ENCODE results near the gene ZCCHC10.
"Not testable (repeated sequence)": the region's sequence is repeated elsewhere in the genome, so short reads cannot be mapped to it uniquely, and the experiment has no call there.

The ZCCHC10 gene

GRCh38 chr5:133019471-133019870, 6.9 kb downstream of the ZCCHC10 start:
- H3K9ac ChIP-seq (ENCODE audit: low read depth in 1 of 2, low read length in 2 of 2); H3K4me3 ChIP-seq (ENCODE audit: low read length in 2 of 2); H3K27ac ChIP-seq (ENCODE audit: low read depth in 2 of 2, low read length in 2 of 2); H3K27me3 ChIP-seq (ENCODE audit: control insufficient read depth in 2 of 2, insufficient read depth in 2 of 2, low read length in 2 of 2); H3K9me3 ChIP-seq (ENCODE audit: control insufficient read depth in 2 of 2, low read length in 2 of 2); H3K4me1 ChIP-seq (ENCODE audit: control insufficient read depth in 2 of 2, insufficient read depth in 2 of 2, low read length in 2 of 2): not testable (repeated sequence)
- peaks cover 12% of the 10 kb centered on the region in 2 donors for H3K36me3 ChIP-seq (ENCODE audit: control insufficient read depth in 2 of 2, insufficient read depth in 2 of 2, low read length in 2 of 2)

GRCh38 chr5:133017964-133018363, 8.4 kb downstream of the ZCCHC10 start:
- Histone ChIP-seq H3K4me1 (ENCODE audit: control insufficient read depth in 2 of 2, insufficient read depth in 2 of 2, low read length in 2 of 2) (no peaks in the 10 kb centered on the region), H3K36me3 (ENCODE audit: control insufficient read depth in 2 of 2, insufficient read depth in 2 of 2, low read length in 2 of 2) (peaks cover 9 to 12% of the 10 kb centered on the region in 2 donors), H3K9me3 (ENCODE audit: control insufficient read depth in 2 of 2, low read length in 2 of 2) (no peaks in the 10 kb centered on the region), H3K27me3 (ENCODE audit: control insufficient read depth in 2 of 2, insufficient read depth in 2 of 2, low read length in 2 of 2) (no peaks in the 10 kb centered on the region), H3K4me3 (ENCODE audit: low read length in 2 of 2) (no peak overlapping the region), H3K27ac (ENCODE audit: low read depth in 2 of 2, low read length in 2 of 2) (peak overlapping the region in 1 of 2 donors; percentile 66), H3K9ac (ENCODE audit: low read depth in 1 of 2, low read length in 2 of 2) (no peak overlapping the region)

- Histone ChIP-seq H3K36me3 (ENCODE audit: control insufficient read depth in 2 of 2, insufficient read depth in 2 of 2, low read length in 2 of 2) (peaks cover 6 to 12% of the 10 kb centered on the region in 2 donors), H3K9ac (ENCODE audit: low read depth in 1 of 2, low read length in 2 of 2) (no peak overlapping the region)
Measured at GRCh38 chr5:133015466-133015865, 10.9 kb downstream of the ZCCHC10 start.

GRCh38 chr5:133008455-133008854, 17.9 kb downstream of the ZCCHC10 start:
- not testable (repeated sequence) for H3K27me3 ChIP-seq (ENCODE audit: control insufficient read depth in 2 of 2, insufficient read depth in 2 of 2, low read length in 2 of 2); H3K36me3 ChIP-seq (ENCODE audit: control insufficient read depth in 2 of 2, insufficient read depth in 2 of 2, low read length in 2 of 2); H3K9ac ChIP-seq (ENCODE audit: low read depth in 1 of 2, low read length in 2 of 2); H3K9me3 ChIP-seq (ENCODE audit: control insufficient read depth in 2 of 2, low read length in 2 of 2); H3K27ac ChIP-seq (ENCODE audit: low read depth in 2 of 2, low read length in 2 of 2); H3K4me1 ChIP-seq (ENCODE audit: control insufficient read depth in 2 of 2, insufficient read depth in 2 of 2, low read length in 2 of 2); H3K4me3 ChIP-seq (ENCODE audit: low read length in 2 of 2)

More at GRCh38 chr5:133015466-133015865, 10.9 kb downstream of the ZCCHC10 start:
- H3K9me3 ChIP-seq (ENCODE audit: control insufficient read depth in 2 of 2, low read length in 2 of 2) = no peaks in the 10 kb centered on the region
- H3K27ac ChIP-seq (ENCODE audit: low read depth in 2 of 2, low read length in 2 of 2) = no peak overlapping the region
- H3K4me3 ChIP-seq (ENCODE audit: low read length in 2 of 2) = no peak overlapping the region
- no peaks in the 10 kb centered on the region for H3K4me1 ChIP-seq (ENCODE audit: control insufficient read depth in 2 of 2, insufficient read depth in 2 of 2, low read length in 2 of 2)
- no peaks in the 10 kb centered on the region for H3K27me3 ChIP-seq (ENCODE audit: control insufficient read depth in 2 of 2, insufficient read depth in 2 of 2, low read length in 2 of 2)

- no peak overlapping the region for H3K27ac ChIP-seq (ENCODE audit: low read depth in 2 of 2, low read length in 2 of 2)
- no peak overlapping the region for H3K9ac ChIP-seq (ENCODE audit: low read depth in 1 of 2, low read length in 2 of 2)
- no peaks in the 10 kb centered on the region for H3K4me1 ChIP-seq (ENCODE audit: control insufficient read depth in 2 of 2, insufficient read depth in 2 of 2, low read length in 2 of 2)
- no peaks in the 10 kb centered on the region for H3K27me3 ChIP-seq (ENCODE audit: control insufficient read depth in 2 of 2, insufficient read depth in 2 of 2, low read length in 2 of 2)
- no peak overlapping the region for H3K4me3 ChIP-seq (ENCODE audit: low read length in 2 of 2)
- H3K36me3 ChIP-seq (ENCODE audit: control insufficient read depth in 2 of 2, insufficient read depth in 2 of 2, low read length in 2 of 2) = peaks cover 10 to 12% of the 10 kb centered on the region in 2 donors
- no peaks in the 10 kb centered on the region for H3K9me3 ChIP-seq (ENCODE audit: control insufficient read depth in 2 of 2, low read length in 2 of 2)
Measured at GRCh38 chr5:133006653-133007052, 19.7 kb downstream of the ZCCHC10 start.

- H3K4me3 ChIP-seq (ENCODE audit: low read length in 2 of 2) = no peak overlapping the region
- no peaks in the 10 kb centered on the region for H3K27me3 ChIP-seq (ENCODE audit: control insufficient read depth in 2 of 2, insufficient read depth in 2 of 2, low read length in 2 of 2)
- no peak overlapping the region for H3K27ac ChIP-seq (ENCODE audit: low read depth in 2 of 2, low read length in 2 of 2)
- H3K36me3 ChIP-seq (ENCODE audit: control insufficient read depth in 2 of 2, insufficient read depth in 2 of 2, low read length in 2 of 2) = peaks cover 6% of the 10 kb centered on the region in 2 donors
- no peaks in the 10 kb centered on the region for H3K4me1 ChIP-seq (ENCODE audit: control insufficient read depth in 2 of 2, insufficient read depth in 2 of 2, low read length in 2 of 2)
- no peak overlapping the region for H3K9ac ChIP-seq (ENCODE audit: low read depth in 1 of 2, low read length in 2 of 2)
- H3K9me3 ChIP-seq (ENCODE audit: control insufficient read depth in 2 of 2, low read length in 2 of 2) = no peaks in the 10 kb centered on the region
Measured at GRCh38 chr5:132999246-132999645, 27.1 kb downstream of the ZCCHC10 start.

GRCh38 chr5:132998556-132998955, 27.8 kb downstream of the ZCCHC10 start:
- H3K27ac ChIP-seq (ENCODE audit: low read depth in 2 of 2, low read length in 2 of 2) = no peak overlapping the region
- no peak overlapping the region for H3K9ac ChIP-seq (ENCODE audit: low read depth in 1 of 2, low read length in 2 of 2)
- H3K9me3 ChIP-seq (ENCODE audit: control insufficient read depth in 2 of 2, low read length in 2 of 2) = no peaks in the 10 kb centered on the region
- H3K4me1 ChIP-seq (ENCODE audit: control insufficient read depth in 2 of 2, insufficient read depth in 2 of 2, low read length in 2 of 2) = no peaks in the 10 kb centered on the region
- H3K4me3 ChIP-seq (ENCODE audit: low read length in 2 of 2) = no peak overlapping the region
- H3K36me3 ChIP-seq (ENCODE audit: control insufficient read depth in 2 of 2, insufficient read depth in 2 of 2, low read length in 2 of 2) = peaks cover 6% of the 10 kb centered on the region in 2 donors
- no peaks in the 10 kb centered on the region for H3K27me3 ChIP-seq (ENCODE audit: control insufficient read depth in 2 of 2, insufficient read depth in 2 of 2, low read length in 2 of 2)

- Histone ChIP-seq H3K4me3 (ENCODE audit: low read length in 2 of 2) (no peak overlapping the region), H3K9ac (ENCODE audit: low read depth in 1 of 2, low read length in 2 of 2) (no peak overlapping the region), H3K9me3 (ENCODE audit: control insufficient read depth in 2 of 2, low read length in 2 of 2) (no peaks in the 10 kb centered on the region), H3K4me1 (ENCODE audit: control insufficient read depth in 2 of 2, insufficient read depth in 2 of 2, low read length in 2 of 2) (no peaks in the 10 kb centered on the region), H3K27me3 (ENCODE audit: control insufficient read depth in 2 of 2, insufficient read depth in 2 of 2, low read length in 2 of 2) (no peaks in the 10 kb centered on the region), H3K27ac (ENCODE audit: low read depth in 2 of 2, low read length in 2 of 2) (no peak overlapping the region), H3K36me3 (ENCODE audit: control insufficient read depth in 2 of 2, insufficient read depth in 2 of 2, low read length in 2 of 2) (peaks cover 3 to 4% of the 10 kb centered on the region in 2 donors)
Measured at GRCh38 chr5:132996307-132996706, 30.0 kb downstream of the ZCCHC10 start.

- no peaks in the 10 kb centered on the region for H3K36me3 ChIP-seq (ENCODE audit: control insufficient read depth in 2 of 2, insufficient read depth in 2 of 2, low read length in 2 of 2)
- no peak overlapping the region for H3K4me3 ChIP-seq (ENCODE audit: low read length in 2 of 2)
- no peaks in the 10 kb centered on the region for H3K4me1 ChIP-seq (ENCODE audit: control insufficient read depth in 2 of 2, insufficient read depth in 2 of 2, low read length in 2 of 2)
- no peaks in the 10 kb centered on the region for H3K9me3 ChIP-seq (ENCODE audit: control insufficient read depth in 2 of 2, low read length in 2 of 2)
- H3K27me3 ChIP-seq (ENCODE audit: control insufficient read depth in 2 of 2, insufficient read depth in 2 of 2, low read length in 2 of 2) = no peaks in the 10 kb centered on the region
- no peak overlapping the region for H3K9ac ChIP-seq (ENCODE audit: low read depth in 1 of 2, low read length in 2 of 2)
- H3K27ac ChIP-seq (ENCODE audit: low read depth in 2 of 2, low read length in 2 of 2) = no peak overlapping the region
Measured at GRCh38 chr5:132987531-132988408, 38.6 kb downstream of the ZCCHC10 start.

GRCh38 chr5:132982971-132983370, 43.4 kb downstream of the ZCCHC10 start:
- H3K27me3 ChIP-seq (ENCODE audit: control insufficient read depth in 2 of 2, insufficient read depth in 2 of 2, low read length in 2 of 2); H3K36me3 ChIP-seq (ENCODE audit: control insufficient read depth in 2 of 2, insufficient read depth in 2 of 2, low read length in 2 of 2); H3K27ac ChIP-seq (ENCODE audit: low read depth in 2 of 2, low read length in 2 of 2); H3K9ac ChIP-seq (ENCODE audit: low read depth in 1 of 2, low read length in 2 of 2); H3K4me1 ChIP-seq (ENCODE audit: control insufficient read depth in 2 of 2, insufficient read depth in 2 of 2, low read length in 2 of 2); H3K4me3 ChIP-seq (ENCODE audit: low read length in 2 of 2); H3K9me3 ChIP-seq (ENCODE audit: control insufficient read depth in 2 of 2, low read length in 2 of 2): not testable (repeated sequence)

All from mucosa of rectum (tissue), 2 donors.